ENCODE results near the gene MYO7B.

Gene MYO7B

GRCh38 chr2:127650041-127650784 is 114.7 kb downstream of the MYO7B start:
- no peak for DNase-seq (ENCODE audit: low read depth)
- TF ChIP-seq CTCF (IDR thresholded peaks at IDR 0.05; ENCODE audit: control insufficient read depth, extremely low read depth, insufficient read depth): no peak
- H3K4me3 ChIP-seq (ENCODE audit: low read depth, low read length): no peak overlapping the region

GRCh38 chr2:127650785-127651380 is 115.4 kb downstream of the MYO7B start:
- TF ChIP-seq CTCF (IDR thresholded peaks at IDR 0.05; ENCODE audit: control insufficient read depth, extremely low read depth, insufficient read depth): no peak
- DNase-seq (ENCODE audit: low read depth): no peak
- H3K4me3 ChIP-seq (ENCODE audit: low read depth, low read length): no peak overlapping the region

- no peak for TF ChIP-seq CTCF (IDR thresholded peaks at IDR 0.05; ENCODE audit: control insufficient read depth, extremely low read depth, insufficient read depth)
- H3K4me3 ChIP-seq (ENCODE audit: low read depth, low read length): no peak overlapping the region
- DNase-seq (ENCODE audit: low read depth): no peak
These were observed 115.9 kb downstream of the MYO7B start for GRCh38 chr2:127651381-127651809.

DNA sequence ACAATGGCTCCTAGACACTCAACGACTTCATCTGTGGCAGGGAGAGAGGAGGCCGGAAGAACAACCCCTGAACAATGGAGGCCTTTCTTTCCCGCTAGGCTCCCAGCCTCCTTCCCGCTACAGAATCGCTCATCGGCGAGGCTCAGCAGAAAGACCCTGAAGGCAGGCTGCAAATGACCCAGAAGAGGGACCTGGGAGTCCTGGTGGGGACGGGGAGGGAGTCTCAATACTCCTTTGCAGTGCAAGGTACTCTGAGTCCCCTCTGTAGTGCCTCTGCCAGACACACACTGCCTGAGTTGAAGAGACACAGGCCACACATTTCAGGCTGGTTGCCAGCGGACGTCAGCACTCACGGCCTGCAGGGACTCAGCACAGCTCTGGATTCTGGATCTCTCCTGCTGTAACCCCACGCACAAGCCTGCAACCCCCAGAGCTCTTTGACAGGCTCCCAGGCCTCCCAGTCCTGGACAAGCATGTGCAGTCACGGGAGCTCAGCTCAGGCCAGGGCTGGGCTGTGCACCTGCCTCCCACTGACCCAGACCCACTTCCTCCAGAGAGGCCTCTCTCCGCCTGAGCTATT is 116.6 kb downstream of the MYO7B start:
- TF ChIP-seq CTCF (IDR thresholded peaks at IDR 0.05; ENCODE audit: control insufficient read depth, extremely low read depth, insufficient read depth): no peak
- no peak overlapping the region for H3K4me3 ChIP-seq (ENCODE audit: low read depth, low read length)
- no peak for DNase-seq (ENCODE audit: low read depth)

DNA sequence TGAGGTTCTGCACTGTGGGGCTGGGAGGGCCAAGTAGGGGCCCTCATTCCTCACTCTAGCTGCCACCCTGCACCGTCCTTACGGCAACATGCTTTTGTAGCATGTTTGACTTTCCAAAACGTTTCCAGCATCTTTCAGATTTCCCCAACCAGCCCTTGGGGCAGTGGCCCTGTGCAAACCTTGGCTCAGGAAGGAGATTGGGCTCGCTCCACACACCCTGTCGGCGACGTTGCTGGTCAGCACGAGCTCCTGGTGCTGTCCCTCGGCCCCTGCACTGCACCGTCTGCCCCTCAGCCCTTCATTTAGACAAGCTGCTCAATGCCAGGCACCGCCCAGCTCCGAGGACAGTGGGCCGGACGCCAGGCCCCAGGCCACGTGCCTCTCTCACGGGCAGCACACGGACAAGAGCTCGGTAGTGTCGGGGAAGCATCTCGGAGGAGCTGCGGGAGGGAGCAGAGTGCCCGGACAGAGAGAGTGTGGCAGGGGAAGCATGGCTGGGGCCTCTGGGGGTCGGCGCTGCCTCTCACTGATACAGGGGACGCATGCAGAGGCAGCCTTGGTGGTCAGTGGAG is 117.4 kb downstream of the MYO7B start:
- no peak overlapping the region for H3K4me3 ChIP-seq (ENCODE audit: low read depth, low read length)
- TF ChIP-seq CTCF (IDR thresholded peaks at IDR 0.05; ENCODE audit: control insufficient read depth, extremely low read depth, insufficient read depth): no peak
- no peak for DNase-seq (ENCODE audit: low read depth)

DNA sequence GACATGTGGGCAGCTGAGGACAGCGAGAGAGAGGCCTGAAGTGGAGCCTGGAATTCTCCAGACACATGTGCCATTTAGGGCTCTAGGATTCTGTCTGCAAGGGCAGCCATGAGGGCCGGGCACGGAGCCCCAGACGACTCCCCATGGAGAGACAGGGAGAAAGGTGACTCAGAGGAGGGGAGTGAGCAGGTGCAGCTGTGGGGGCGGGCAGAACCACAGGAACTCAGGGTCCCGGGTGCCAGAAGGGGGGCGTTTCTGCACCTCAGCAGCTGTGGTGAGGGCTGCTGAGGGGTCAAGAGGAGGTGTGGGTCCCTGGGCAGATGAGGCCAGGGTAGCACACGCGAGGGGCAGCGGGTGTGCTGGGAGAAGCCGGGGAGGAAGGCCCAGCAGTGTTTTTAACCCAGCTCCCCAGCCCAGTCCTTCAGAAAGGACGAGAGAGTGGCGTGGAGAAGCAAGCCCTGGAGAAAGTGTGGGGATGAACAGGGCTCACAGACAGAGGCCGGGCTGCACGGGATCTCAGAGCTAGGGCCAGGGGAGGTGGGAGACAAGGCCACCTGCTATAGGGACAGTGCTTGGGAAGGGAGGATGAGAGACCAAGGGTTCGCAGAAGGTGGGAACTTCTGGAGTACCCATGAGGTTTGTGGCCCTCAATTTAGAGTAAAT is 118.1 kb downstream of the MYO7B start:
- no peak for DNase-seq (ENCODE audit: low read depth)
- no peak overlapping the region for H3K4me3 ChIP-seq (ENCODE audit: low read depth, low read length)
- no peak for TF ChIP-seq CTCF (IDR thresholded peaks at IDR 0.05; ENCODE audit: control insufficient read depth, extremely low read depth, insufficient read depth)

All from LNCaP clone FGC (cell line).